SK-N-SH treated with all-trans-retinoic acid at 6 μM for 48 hours (cell line): ENCODE results near the gene TMPRSS15.

ENCODE experiments used
- ATAC-seq: fragments of 200-7000 bp; cut with Tn5 transposase; 3 replicates; pipeline ENCODE4 v1.9.1; 2020; ENCODE audit warnings: mild to moderate bottlenecking, moderate library complexity
- ARNTL ChIP-seq: fragments of 450-650 bp; formaldehyde crosslinking; IDR thresholded peaks from 2 replicates; pipeline ENCODE4 v1.5.0; 2020; ENCODE audit warnings: low read depth, mild to moderate bottlenecking, moderate library complexity, borderline replicate concordance
- BACH2 ChIP-seq: fragments of 250-450 bp; sonication (Bioruptor Pico); IDR thresholded peaks from 2 replicates; pipeline ENCODE4 v1.9.0; 2021; ENCODE audit warnings: mild to moderate bottlenecking, borderline replicate concordance
- CSDC2 ChIP-seq: fragments of 250-450 bp; sonication (Bioruptor Pico); IDR thresholded peaks from 2 replicates; pipeline ENCODE4 v1.5.0; 2020; ENCODE audit warnings: mild to moderate bottlenecking, moderate library complexity
- ESRRG ChIP-seq: fragments of 250-450 bp; sonication (Bioruptor Pico); IDR thresholded peaks from 2 replicates; pipeline ENCODE4 v1.6.1; 2021; ENCODE audit warnings: mild to moderate bottlenecking
- GLIS3 ChIP-seq: fragments of 250-450 bp; sonication (Bioruptor Pico); IDR thresholded peaks from 2 replicates; pipeline ENCODE4 v1.5.0; 2020; ENCODE audit warnings: mild to moderate bottlenecking, moderate library complexity
- ISL1 ChIP-seq: fragments of 250-450 bp; sonication (Bioruptor Pico); IDR thresholded peaks from 2 replicates; pipeline ENCODE4 v2.1.2; 2022; ENCODE audit warnings: mild to moderate bottlenecking, moderate library complexity
- OSR1 ChIP-seq: fragments of 250-450 bp; sonication (Bioruptor Pico); IDR thresholded peaks from 2 replicates; pipeline ENCODE4 v1.8.0; 2022; ENCODE audit warnings: moderate library complexity, mild to moderate bottlenecking, inconsistent platforms
- PPARA ChIP-seq: fragments of 250-450 bp; sonication (Bioruptor Pico); IDR thresholded peaks from 2 replicates; pipeline ENCODE4 v1.5.0; 2020; ENCODE audit warnings: mild to moderate bottlenecking, borderline replicate concordance
- RARB ChIP-seq: fragments of 250-450 bp; sonication (Bioruptor Pico); IDR thresholded peaks from 2 replicates; pipeline ENCODE4 v1.8.0; 2021; ENCODE audit warnings: mild to moderate bottlenecking, moderate library complexity
- SNAI2 ChIP-seq: fragments of 250-450 bp; sonication (Bioruptor Pico); IDR thresholded peaks from 2 replicates; pipeline ENCODE4 v1.5.0; 2020; ENCODE audit warnings: mild to moderate bottlenecking, moderate library complexity
- TCF4 ChIP-seq: fragments of 250-450 bp; sonication (Bioruptor Pico); IDR thresholded peaks from 2 replicates; pipeline ENCODE4 v1.8.0; 2021; ENCODE audit warnings: mild to moderate bottlenecking, moderate library complexity, borderline replicate concordance
- ZC3H10 ChIP-seq: fragments of 250-450 bp; sonication (Bioruptor Pico); IDR thresholded peaks from 2 replicates; pipeline ENCODE4 v1.5.1; 2021; ENCODE audit warnings: mild to moderate bottlenecking, moderate library complexity
- ZFP30 ChIP-seq: fragments of 450-650 bp; formaldehyde crosslinking; IDR thresholded peaks from 2 replicates; pipeline ENCODE4 v1.5.0; 2022; ENCODE audit warnings: mild to moderate bottlenecking, moderate library complexity
- ZNF565 ChIP-seq: fragments of 450-650 bp; formaldehyde crosslinking; conservative IDR thresholded peaks from 2 replicates; pipeline ENCODE4 v1.5.0; 2020; ENCODE audit warnings: low read depth, mild to moderate bottlenecking, moderate library complexity
- ZNF70 ChIP-seq: fragments of 450-650 bp; formaldehyde crosslinking; IDR thresholded peaks from 2 replicates; pipeline ENCODE4 v1.5.0; 2020; ENCODE audit warnings: mild to moderate bottlenecking, moderate library complexity
- ZNF8 ChIP-seq: fragments of 450-650 bp; formaldehyde crosslinking; IDR thresholded peaks from 2 replicates; pipeline ENCODE4 v1.5.0; 2020; ENCODE audit warnings: mild to moderate bottlenecking, moderate library complexity
- TF ChIP-seq, protein P1 (sequence below): fragments of 250-450 bp; sonication (Bioruptor Pico); IDR thresholded peaks from 2 replicates; pipeline ENCODE4 v1.8.0; 2021; ENCODE audit warnings: low read depth, mild to moderate bottlenecking, moderate library complexity, borderline replicate concordance
- TF ChIP-seq, protein P2 (sequence below): fragments of 250-450 bp; sonication (Bioruptor Pico); IDR thresholded peaks from 2 replicates; pipeline ENCODE4 v1.8.0; 2020; ENCODE audit warnings: mild to moderate bottlenecking, moderate library complexity, borderline replicate concordance
- TF ChIP-seq, protein P3 (sequence below): fragments of 250-450 bp; sonication (Bioruptor Pico); IDR thresholded peaks from 2 replicates; pipeline ENCODE4 v1.5.1; 2021; ENCODE audit warnings: mild to moderate bottlenecking, moderate library complexity
- TF ChIP-seq, protein P4 (sequence below): fragments of 250-450 bp; sonication (Bioruptor Pico); IDR thresholded peaks from 2 replicates; pipeline ENCODE4 v1.5.1; 2020; ENCODE audit warnings: low read depth, mild to moderate bottlenecking, moderate library complexity
- TF ChIP-seq, protein P5 (sequence below): fragments of 250-450 bp; sonication (Bioruptor Pico); IDR thresholded peaks from 2 replicates; pipeline ENCODE4 v1.5.0; 2020; ENCODE audit warnings: mild to moderate bottlenecking, moderate library complexity

Gene TMPRSS15

DNA sequence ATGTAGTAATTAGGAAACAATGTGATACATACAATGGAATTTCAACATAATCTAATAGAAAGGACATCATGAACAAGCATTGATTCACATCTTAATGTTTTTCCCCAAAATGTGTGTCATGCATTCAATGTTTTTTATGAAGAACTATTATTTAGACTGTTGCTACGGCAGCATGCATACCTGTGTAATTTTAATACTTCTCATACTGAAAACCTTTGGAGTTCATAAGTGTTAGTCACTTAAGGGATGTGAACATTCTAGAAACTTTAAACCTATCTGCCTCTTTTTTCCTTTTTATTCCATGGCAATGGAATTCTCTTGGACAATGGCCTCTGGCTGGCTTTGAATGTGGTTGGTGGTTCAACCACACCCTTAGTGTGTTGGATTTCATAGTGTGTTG, 48.6 kb downstream of the TMPRSS15 start (continued):
- TF ChIP-seq, protein P1, sequence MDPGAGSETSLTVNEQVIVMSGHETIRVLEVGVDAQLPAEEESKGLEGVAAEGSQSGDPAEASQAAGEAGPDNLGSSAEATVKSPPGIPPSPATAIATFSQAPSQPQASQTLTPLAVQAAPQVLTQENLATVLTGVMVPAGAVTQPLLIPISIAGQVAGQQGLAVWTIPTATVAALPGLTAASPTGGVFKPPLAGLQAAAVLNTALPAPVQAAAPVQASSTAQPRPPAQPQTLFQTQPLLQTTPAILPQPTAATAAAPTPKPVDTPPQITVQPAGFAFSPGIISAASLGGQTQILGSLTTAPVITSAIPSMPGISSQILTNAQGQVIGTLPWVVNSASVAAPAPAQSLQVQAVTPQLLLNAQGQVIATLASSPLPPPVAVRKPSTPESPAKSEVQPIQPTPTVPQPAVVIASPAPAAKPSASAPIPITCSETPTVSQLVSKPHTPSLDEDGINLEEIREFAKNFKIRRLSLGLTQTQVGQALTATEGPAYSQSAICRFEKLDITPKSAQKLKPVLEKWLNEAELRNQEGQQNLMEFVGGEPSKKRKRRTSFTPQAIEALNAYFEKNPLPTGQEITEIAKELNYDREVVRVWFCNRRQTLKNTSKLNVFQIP, result no peak
- TF ChIP-seq, all 23 proteins: peak for 0

DNA sequence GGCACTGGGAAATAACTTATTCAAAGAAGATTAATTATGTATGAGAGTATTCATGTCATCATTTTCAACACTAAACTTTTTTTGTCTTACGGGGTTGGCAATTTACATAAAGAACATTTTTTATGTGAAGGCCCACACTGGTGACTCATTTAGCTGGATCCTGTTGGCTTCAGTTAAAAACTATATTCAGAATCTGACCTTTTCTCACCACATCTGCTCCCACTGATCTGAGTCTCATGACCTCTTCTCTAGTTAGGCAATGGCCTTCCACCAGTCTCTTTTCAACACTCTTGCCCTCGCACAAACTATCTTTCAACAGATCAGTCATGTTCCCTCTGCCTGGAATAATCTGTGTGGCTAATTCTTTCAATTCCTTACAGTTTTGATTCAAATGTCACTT, 53.4 kb downstream of the TMPRSS15 start:
- no peak for TF ChIP-seq CSDC2 (CRISPR knock-in tag)
- no peak for TF ChIP-seq TCF4 (CRISPR knock-in tag)
- TF ChIP-seq SNAI2 (CRISPR knock-in tag), result no peak
- no peak for TF ChIP-seq ZNF70 (CRISPR knock-in tag)
- TF ChIP-seq ZFP30, result no peak
- no peak for TF ChIP-seq ISL1 (CRISPR knock-in tag)
- TF ChIP-seq PPARA, result no peak
- TF ChIP-seq, protein P2, sequence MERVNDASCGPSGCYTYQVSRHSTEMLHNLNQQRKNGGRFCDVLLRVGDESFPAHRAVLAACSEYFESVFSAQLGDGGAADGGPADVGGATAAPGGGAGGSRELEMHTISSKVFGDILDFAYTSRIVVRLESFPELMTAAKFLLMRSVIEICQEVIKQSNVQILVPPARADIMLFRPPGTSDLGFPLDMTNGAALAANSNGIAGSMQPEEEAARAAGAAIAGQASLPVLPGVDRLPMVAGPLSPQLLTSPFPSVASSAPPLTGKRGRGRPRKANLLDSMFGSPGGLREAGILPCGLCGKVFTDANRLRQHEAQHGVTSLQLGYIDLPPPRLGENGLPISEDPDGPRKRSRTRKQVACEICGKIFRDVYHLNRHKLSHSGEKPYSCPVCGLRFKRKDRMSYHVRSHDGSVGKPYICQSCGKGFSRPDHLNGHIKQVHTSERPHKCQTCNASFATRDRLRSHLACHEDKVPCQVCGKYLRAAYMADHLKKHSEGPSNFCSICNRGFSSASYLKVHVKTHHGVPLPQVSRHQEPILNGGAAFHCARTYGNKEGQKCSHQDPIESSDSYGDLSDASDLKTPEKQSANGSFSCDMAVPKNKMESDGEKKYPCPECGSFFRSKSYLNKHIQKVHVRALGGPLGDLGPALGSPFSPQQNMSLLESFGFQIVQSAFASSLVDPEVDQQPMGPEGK (CRISPR knock-in tag), result no peak
- ATAC-seq, result no peak

DNA sequence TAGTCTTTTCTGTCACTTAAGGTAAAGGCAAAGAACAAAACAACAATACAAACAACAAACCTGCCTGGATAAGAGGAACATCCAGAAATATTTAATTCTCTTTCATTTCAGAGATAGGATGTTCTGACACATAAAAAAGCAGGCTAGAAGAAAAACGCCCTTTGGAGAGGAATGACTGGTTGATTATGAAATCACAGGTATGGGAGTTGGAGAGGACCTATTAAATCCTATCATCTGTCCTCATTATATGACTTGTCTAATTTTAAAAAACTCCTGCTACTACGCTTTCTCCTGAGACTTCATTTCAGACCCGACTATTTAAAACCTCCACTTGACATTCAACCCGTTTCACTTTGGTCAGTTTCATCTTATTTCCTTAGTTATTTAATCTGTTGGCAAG, 54.1 kb downstream of the TMPRSS15 start:
- no peak for TF ChIP-seq ESRRG
- no peak for TF ChIP-seq SNAI2 (CRISPR knock-in tag)
- TF ChIP-seq GLIS3 (CRISPR knock-in tag), result no peak
- no peak for TF ChIP-seq ZNF565 (CRISPR knock-in tag)
- no peak for TF ChIP-seq ARNTL (CRISPR knock-in tag)
- TF ChIP-seq, protein P3, sequence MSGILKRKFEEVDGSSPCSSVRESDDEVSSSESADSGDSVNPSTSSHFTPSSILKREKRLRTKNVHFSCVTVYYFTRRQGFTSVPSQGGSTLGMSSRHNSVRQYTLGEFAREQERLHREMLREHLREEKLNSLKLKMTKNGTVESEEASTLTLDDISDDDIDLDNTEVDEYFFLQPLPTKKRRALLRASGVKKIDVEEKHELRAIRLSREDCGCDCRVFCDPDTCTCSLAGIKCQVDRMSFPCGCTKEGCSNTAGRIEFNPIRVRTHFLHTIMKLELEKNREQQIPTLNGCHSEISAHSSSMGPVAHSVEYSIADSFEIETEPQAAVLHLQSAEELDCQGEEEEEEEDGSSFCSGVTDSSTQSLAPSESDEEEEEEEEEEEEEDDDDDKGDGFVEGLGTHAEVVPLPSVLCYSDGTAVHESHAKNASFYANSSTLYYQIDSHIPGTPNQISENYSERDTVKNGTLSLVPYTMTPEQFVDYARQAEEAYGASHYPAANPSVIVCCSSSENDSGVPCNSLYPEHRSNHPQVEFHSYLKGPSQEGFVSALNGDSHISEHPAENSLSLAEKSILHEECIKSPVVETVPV (CRISPR knock-in tag), result no peak
- TF ChIP-seq, protein P2 (CRISPR knock-in tag), result no peak
- no peak for TF ChIP-seq OSR1 (CRISPR knock-in tag)
- TF ChIP-seq, protein P1, result no peak
- no peak for TF ChIP-seq ZFP30
- TF ChIP-seq ZNF70 (CRISPR knock-in tag), result no peak
- no peak for ATAC-seq

DNA sequence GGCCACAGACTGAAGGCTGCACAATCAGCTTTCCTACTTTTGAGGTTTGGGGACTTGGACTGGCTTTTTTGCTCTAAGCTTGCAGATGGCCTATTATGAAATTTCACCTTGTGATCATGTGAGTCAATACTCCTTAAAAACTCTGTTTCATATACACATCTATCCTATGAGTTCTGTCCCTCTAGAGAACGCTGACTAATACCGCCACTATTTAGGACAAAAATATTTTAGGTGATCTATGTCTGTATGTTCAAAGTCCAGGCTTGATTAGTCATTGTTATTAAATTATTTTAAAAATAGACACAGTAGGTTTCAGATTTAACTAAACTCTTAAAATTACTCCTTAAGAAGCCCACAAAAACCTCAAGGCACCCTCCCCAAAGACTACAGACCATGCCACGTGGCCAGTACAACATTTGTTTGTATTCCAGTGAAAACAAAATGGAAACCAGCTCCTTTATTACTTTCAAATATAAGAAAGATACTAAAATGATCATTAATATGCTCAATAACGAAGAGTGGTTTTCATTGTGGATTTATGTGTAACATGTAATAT, 63.1 kb downstream of the TMPRSS15 start:
- TF ChIP-seq PPARA (no peak), RARB (no peak), ESRRG (no peak), ISL1 (CRISPR knock-in tag) (no peak), ZNF70 (CRISPR knock-in tag) (no peak), SNAI2 (CRISPR knock-in tag) (no peak), TCF4 (CRISPR knock-in tag) (no peak), BACH2 (CRISPR knock-in tag) (no peak), GLIS3 (CRISPR knock-in tag) (no peak), ZNF8 (CRISPR knock-in tag) (no peak), ZC3H10 (CRISPR knock-in tag) (no peak)
- TF ChIP-seq, protein P4, sequence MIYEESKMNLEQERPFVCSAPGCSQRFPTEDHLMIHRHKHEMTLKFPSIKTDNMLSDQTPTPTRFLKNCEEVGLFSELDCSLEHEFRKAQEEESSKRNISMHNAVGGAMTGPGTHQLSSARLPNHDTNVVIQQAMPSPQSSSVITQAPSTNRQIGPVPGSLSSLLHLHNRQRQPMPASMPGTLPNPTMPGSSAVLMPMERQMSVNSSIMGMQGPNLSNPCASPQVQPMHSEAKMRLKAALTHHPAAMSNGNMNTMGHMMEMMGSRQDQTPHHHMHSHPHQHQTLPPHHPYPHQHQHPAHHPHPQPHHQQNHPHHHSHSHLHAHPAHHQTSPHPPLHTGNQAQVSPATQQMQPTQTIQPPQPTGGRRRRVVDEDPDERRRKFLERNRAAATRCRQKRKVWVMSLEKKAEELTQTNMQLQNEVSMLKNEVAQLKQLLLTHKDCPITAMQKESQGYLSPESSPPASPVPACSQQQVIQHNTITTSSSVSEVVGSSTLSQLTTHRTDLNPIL, result no peak
- TF ChIP-seq, protein P5, sequence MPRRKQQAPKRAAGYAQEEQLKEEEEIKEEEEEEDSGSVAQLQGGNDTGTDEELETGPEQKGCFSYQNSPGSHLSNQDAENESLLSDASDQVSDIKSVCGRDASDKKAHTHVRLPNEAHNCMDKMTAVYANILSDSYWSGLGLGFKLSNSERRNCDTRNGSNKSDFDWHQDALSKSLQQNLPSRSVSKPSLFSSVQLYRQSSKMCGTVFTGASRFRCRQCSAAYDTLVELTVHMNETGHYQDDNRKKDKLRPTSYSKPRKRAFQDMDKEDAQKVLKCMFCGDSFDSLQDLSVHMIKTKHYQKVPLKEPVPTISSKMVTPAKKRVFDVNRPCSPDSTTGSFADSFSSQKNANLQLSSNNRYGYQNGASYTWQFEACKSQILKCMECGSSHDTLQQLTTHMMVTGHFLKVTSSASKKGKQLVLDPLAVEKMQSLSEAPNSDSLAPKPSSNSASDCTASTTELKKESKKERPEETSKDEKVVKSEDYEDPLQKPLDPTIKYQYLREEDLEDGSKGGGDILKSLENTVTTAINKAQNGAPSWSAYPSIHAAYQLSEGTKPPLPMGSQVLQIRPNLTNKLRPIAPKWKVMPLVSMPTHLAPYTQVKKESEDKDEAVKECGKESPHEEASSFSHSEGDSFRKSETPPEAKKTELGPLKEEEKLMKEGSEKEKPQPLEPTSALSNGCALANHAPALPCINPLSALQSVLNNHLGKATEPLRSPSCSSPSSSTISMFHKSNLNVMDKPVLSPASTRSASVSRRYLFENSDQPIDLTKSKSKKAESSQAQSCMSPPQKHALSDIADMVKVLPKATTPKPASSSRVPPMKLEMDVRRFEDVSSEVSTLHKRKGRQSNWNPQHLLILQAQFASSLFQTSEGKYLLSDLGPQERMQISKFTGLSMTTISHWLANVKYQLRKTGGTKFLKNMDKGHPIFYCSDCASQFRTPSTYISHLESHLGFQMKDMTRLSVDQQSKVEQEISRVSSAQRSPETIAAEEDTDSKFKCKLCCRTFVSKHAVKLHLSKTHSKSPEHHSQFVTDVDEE (CRISPR knock-in tag), result no peak
- ATAC-seq, result no peak
